Suprapubic skin (tissue), 4 donors: ENCODE measurements around the gene NXPH2. TPM values are rescaled to one million over a fixed set of nuclear protein-coding genes. Genes with fewer than 3 reads are reported as not detected.

Source experiments
- DNase-seq, 2 donors: peaks; one replicate each; pipeline ENCODE4 v3.0.0-alpha.2; 2019; ENCODE audit warnings: low spot score in 2 of 2
- H3K27ac ChIP-seq: fragments of 200-600 bp; sonication (generic); one replicate; pipeline ENCODE4 v1.5.1; 2019
- H3K27me3 ChIP-seq: fragments of 200-600 bp; sonication (generic); one replicate; pipeline ENCODE4 v1.5.1; 2019
- H3K36me3 ChIP-seq: fragments of 200-600 bp; sonication (generic); one replicate; pipeline ENCODE4 v1.5.1; 2019
- H3K4me1 ChIP-seq: fragments of 200-600 bp; sonication (generic); one replicate; pipeline ENCODE4 v1.5.1; 2019
- H3K4me3 ChIP-seq: fragments of 200-600 bp; sonication (generic); one replicate; pipeline ENCODE4 v1.5.1; 2019; ENCODE audit warnings: mild to moderate bottlenecking
- H3K9me3 ChIP-seq: fragments of 200-600 bp; sonication (generic); one replicate; pipeline ENCODE4 v1.5.1; 2019
- CTCF ChIP-seq, 2 donors: fragments of 200-600 bp in 1 of 2; fragments of 450-650 bp in 1 of 2; sonication (generic) in 1 of 2; IDR thresholded peaks; one replicate each; pipeline ENCODE4 v1.5.1; 2016 to 2019; ENCODE audit warnings: antibody characterized with exemption in 2 of 2, mild to moderate bottlenecking in 1 of 2, moderate library complexity in 1 of 2
- EP300 ChIP-seq: sonication (generic); formaldehyde crosslinking; IDR thresholded peaks from one replicate; pipeline ENCODE4 v1.6.1; 2017; ENCODE audit warnings: antibody characterized with exemption
- POLR2A ChIP-seq, 2 donors: fragments of 450-650 bp; IDR thresholded peaks; one replicate each; pipeline ENCODE4 v1.6.1; 2017; ENCODE audit warnings: antibody characterized with exemption in 2 of 2, mild to moderate bottlenecking in 2 of 2, moderate library complexity in 2 of 2
- POLR2AphosphoS5 ChIP-seq, 3 donors: sonication (generic); formaldehyde crosslinking; IDR thresholded peaks; one replicate each; pipeline ENCODE4 v1.6.1; 2017; ENCODE audit warnings: antibody characterized with exemption in 3 of 3
- WGBS: methylation state at CpG from one replicate; pipeline ENCODE4 v1.1.5; 2018; 5-methylcytosine and 5-hydroxymethylcytosine counted together
- total RNA-seq, 4 donors: library from RNA; depleted of rRNA; stranded (reverse); fragments of >200 nt; gene quantifications; one replicate each; pipeline ENCODE4 v1.1.0, GENCODE V29; 2016

The NXPH2 gene
- total RNA-seq, 4 donors from 2014 or later, result not detected

GRCh38 chr2:138819964-138820363 lies 39.8 kb upstream of the NXPH2 start:
- Histone ChIP-seq H3K36me3 (no peaks in the 10 kb centered on the region), H3K27me3 (peaks cover 2% of the 10 kb centered on the region), H3K27ac (no peak overlapping the region), H3K4me3 (no peak overlapping the region), H3K9me3 (no peaks in the 10 kb centered on the region), H3K4me1 (no peaks in the 10 kb centered on the region)
- 72% methylated on average over 3 of the region's 3 CpGs for WGBS
- no peak for DNase-seq
- TF ChIP-seq EP300 (no peak), POLR2AphosphoS5 (IDR thresholded peaks at IDR 0.05) (no peak), CTCF (IDR thresholded peaks at IDR 0.05) (no peak), POLR2A (IDR thresholded peaks at IDR 0.05) (no peak)

- 5% methylated on average over 1 of the region's 1 CpG for WGBS
- Histone ChIP-seq H3K27ac (no peak overlapping the region), H3K27me3 (peaks cover 2% of the 10 kb centered on the region), H3K4me1 (no peaks in the 10 kb centered on the region), H3K36me3 (no peaks in the 10 kb centered on the region), H3K9me3 (no peaks in the 10 kb centered on the region), H3K4me3 (no peak overlapping the region)
- no peak for DNase-seq
- TF ChIP-seq POLR2AphosphoS5 (IDR thresholded peaks at IDR 0.05), result no peak
These were observed 38.4 kb upstream of the NXPH2 start for GRCh38 chr2:138818556-138818955.

- Histone ChIP-seq H3K27me3 (peaks cover 3% of the 10 kb centered on the region), H3K9me3 (no peaks in the 10 kb centered on the region), H3K4me1 (no peaks in the 10 kb centered on the region), H3K4me3 (no peak overlapping the region), H3K36me3 (no peaks in the 10 kb centered on the region), H3K27ac (no peak overlapping the region)
- no peak for DNase-seq
- WGBS, result 62% methylated on average over 4 of the region's 4 CpGs
- TF ChIP-seq EP300 (no peak), POLR2A (IDR thresholded peaks at IDR 0.05) (no peak), POLR2AphosphoS5 (IDR thresholded peaks at IDR 0.05) (no peak), CTCF (IDR thresholded peaks at IDR 0.05) (no peak)
These were observed 34.1 kb upstream of the NXPH2 start for GRCh38 chr2:138814123-138814898.

GRCh38 chr2:138811431-138811830 lies 31.2 kb upstream of the NXPH2 start:
- TF ChIP-seq CTCF (IDR thresholded peaks at IDR 0.05), result no peak
- TF ChIP-seq EP300, result no peak
- no peak for TF ChIP-seq POLR2A (IDR thresholded peaks at IDR 0.05)
- TF ChIP-seq POLR2AphosphoS5 (IDR thresholded peaks at IDR 0.05), result no peak
- no peaks in the 10 kb centered on the region for H3K36me3 ChIP-seq
- peaks cover 3% of the 10 kb centered on the region for H3K27me3 ChIP-seq
- no peak overlapping the region for H3K27ac ChIP-seq
- 86% methylated on average over 3 of the region's 3 CpGs for WGBS
- DNase-seq, result no peak
- H3K4me3 ChIP-seq, result no peak overlapping the region
- no peaks in the 10 kb centered on the region for H3K4me1 ChIP-seq
- no peaks in the 10 kb centered on the region for H3K9me3 ChIP-seq

GRCh38 chr2:138794724-138795123 lies 14.5 kb upstream of the NXPH2 start:
- TF ChIP-seq POLR2A (IDR thresholded peaks at IDR 0.05) (no peak), EP300 (no peak), POLR2AphosphoS5 (IDR thresholded peaks at IDR 0.05) (no peak), CTCF (IDR thresholded peaks at IDR 0.05) (no peak)

More at GRCh38 chr2:138794724-138795123, 14.5 kb upstream of the NXPH2 start:
- Histone ChIP-seq H3K9me3 (no peaks in the 10 kb centered on the region), H3K27ac (no peak overlapping the region), H3K4me1 (no peaks in the 10 kb centered on the region), H3K36me3 (no peaks in the 10 kb centered on the region), H3K27me3 (peaks cover 21% of the 10 kb centered on the region), H3K4me3 (no peak overlapping the region)
- 87% methylated on average over 2 of the region's 2 CpGs for WGBS
- DNase-seq, result no peak
